GM19043 (cell line): Measurements from ENCODE around the gene PNISR.

Experiments used
- ATAC-seq: cut with Tn5 transposase; IDR thresholded peaks from one replicate; pipeline ENCODE4 v1.9.1; 2021; ENCODE audit warnings: low read depth; ENCODE audit not compliant: unreplicated experiment

Gene PNISR

GRCh38 chr6:99407076-99407475 lies 18.0 kb downstream of the PNISR start:
- no peak for ATAC-seq

DNA sequence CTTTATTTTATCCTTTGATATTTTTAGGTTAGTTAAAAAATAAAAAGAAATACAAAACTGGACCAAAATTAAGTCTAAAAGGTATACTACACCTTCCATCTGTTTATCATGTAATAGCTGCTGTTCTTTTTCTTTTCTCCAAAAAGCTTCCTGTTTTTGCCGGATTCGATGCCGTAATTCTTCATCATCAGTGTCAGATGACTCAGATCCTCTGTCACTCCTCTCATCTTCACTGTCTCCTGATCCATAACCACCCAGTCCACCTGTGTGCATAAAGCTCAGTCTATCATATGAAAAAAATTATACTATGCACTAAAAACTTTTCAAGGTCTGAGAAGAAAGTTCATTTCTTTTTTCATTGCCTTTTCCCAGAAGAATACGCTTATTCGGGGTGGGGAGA lies 22.7 kb downstream of the PNISR start:
- no peak for ATAC-seq

GRCh38 chr6:99397287-99397686 lies 27.8 kb downstream of the PNISR start:
- no peak for ATAC-seq

DNA sequence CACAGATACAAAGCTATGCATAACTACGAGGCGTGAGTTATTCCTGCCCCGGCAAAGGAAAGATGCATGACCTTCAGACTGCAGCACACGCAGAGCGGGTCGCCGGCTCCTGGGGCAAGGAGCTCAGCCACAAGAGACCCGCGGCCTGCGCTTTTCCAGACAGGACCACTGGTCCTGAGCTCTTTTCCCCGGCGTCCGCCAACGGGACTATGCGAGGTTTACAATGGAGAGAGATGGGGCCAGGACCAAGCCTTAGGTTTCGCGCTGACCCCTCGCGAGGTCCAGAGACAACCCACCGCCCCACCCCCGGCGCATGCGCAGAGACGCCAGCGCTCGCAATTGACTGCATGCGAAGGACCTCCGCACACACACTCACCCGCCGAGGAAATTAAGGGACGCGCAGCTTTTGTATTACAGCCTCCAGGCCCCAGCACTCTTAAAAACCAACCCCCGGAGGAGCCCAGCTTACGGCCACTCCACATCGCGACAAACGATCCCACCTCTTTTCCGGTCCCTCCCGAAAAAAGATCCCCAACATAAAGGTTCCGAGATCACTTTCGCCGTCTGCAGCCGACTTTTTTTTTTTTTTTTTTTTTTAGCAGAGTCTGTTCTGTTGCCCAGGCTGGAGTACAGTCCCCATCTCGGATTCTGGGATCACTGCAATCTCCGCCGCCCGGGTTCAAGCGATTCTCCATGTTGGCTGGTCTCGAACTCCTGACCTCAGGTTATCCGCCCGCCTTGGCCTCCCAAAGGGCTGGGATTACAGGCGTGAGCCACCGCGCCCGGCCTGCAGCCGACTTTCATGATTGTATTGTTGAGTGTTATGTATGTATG lies 31.2 kb downstream of the PNISR start, which contains the start of gene COQ3:
TSS of gene COQ3 (minus strand) at position 498 of the 834 bp plus-strand sequence. CDS start at position 482, 16 bp downstream.
- ATAC-seq: peak; percentile 76

DNA sequence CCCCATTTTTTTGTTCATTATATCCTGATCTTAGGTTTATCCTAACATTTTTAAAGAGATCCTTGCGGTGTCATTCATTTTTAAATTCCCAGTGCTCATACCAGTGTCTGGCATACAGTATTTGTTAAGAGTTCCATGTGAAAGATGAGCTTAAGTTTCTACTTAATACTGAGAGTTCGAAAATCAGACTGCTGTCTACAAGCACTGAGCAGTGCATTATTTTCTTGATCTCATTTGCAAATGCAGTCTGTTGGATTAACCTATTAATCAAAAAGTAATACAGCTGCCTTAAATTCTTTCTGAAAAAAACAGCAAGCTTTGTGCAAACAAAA lies 31.8 kb downstream of the PNISR start:
- peak; percentile 24 for ATAC-seq

- ATAC-seq: no peak
These were observed 34.2 kb downstream of the PNISR start for GRCh38 chr6:99390896-99391295.

DNA sequence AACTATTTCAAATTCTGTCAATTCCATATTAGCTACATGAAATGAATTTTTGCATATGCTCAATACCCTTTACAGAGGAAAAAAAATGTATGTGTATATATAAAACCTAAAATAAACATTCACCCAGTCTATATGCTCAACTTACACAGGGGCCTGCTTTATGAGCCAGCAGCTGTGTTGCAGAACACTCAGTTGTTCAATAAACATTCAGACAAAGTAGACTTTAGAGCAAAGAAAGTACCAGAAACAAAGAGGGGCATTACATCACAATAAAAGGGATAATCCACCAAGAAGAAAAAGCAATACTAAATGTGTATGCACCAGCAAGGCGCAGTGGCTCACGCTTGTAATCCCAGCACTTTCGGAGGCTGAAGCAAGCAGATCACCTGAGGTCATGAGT lies 40.6 kb downstream of the PNISR start:
- ATAC-seq: no peak

- no peak for ATAC-seq
These were observed 46.5 kb downstream of the PNISR start for GRCh38 chr6:99378636-99379035.

DNA sequence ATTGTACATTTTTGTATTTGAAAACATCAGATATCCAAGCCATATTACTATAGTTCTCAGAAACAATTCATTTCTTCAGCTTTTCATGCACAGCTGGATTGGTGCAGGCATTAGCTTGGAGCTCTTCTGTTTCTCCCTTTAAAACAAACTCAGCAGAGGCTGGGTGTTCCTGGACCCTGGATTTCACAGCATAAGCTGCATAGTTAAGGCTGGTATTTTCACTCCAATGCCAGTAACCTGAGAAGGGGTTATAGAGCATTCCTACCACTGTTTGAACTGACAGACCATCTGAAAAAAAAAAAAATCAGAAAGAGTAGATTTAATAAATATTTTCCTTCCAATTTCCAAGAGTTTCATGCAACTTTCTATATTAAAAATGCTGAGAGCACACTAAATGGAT lies 55.6 kb downstream of the PNISR start:
- ATAC-seq: no peak

- no peak for ATAC-seq
These were observed 58.3 kb downstream of the PNISR start for GRCh38 chr6:99366852-99367251.

GRCh38 chr6:99364026-99364425 lies 61.1 kb downstream of the PNISR start:
- peak; percentile 66 for ATAC-seq

- ATAC-seq: no peak
These were observed 62.3 kb downstream of the PNISR start for GRCh38 chr6:99362678-99363268.

GRCh38 chr6:99359800-99360199 lies 65.3 kb downstream of the PNISR start:
- no peak for ATAC-seq

DNA sequence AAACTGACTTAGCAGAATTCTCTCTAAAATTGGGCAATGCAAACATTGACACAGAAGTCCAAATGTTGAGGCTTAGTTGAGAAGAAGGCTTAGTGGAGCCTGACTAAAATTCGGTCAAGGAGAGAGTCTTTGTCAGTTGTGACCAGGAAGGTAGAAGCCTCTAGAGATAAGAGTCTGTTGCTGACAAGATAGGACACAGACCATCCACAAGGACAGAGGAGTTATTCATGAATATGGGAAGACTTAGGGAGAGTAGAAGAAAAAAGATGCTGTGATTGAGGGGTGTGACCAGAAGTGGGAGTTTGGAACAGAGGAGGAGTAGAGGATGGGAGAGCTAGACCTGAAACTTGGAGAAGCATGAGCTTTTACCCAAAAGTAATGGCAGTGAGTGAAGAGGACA lies 68.5 kb downstream of the PNISR start:
- no peak for ATAC-seq

GRCh38 chr6:99354983-99355382 lies 70.1 kb downstream of the PNISR start:
- no peak for ATAC-seq

DNA sequence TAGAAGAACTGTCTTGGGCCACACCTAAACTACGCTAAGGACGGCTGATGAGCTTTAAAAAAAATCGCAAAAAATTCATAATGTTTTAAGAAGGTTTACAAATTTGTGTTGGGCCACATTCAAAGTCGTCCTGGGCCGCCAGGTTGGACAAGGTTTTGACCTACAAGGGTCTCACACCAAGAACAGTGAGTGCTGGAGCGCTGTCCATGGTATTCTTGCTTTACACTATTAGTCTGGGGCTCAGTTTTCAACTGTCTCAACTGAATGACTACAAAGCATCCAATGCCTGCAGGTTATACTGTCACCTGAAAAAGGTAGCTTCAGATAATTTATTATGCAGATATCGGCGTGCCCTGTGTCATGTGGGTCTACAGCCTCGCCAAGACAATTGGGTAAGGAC lies 72.0 kb downstream of the PNISR start:
- no peak for ATAC-seq

DNA sequence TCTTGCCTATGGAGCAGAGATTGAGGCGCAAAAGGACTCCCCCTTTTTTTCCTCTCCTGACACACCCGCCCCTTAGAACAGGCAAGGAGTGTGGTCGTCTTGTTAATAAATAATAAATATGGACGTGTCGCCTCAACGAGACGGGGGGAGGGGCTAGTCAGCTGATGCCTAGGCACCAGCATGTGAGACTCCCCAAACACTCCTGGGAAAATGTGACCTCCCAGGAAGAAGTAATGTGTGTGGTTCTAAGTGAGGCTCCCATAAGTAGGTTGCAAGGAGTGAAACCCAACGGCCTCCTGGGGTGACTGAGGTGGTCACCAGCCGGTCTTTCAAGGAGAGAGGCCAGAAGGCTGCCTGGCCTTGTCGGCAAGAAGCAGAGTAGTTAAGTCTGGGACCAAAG lies 74.5 kb downstream of the PNISR start:
- ATAC-seq: no peak

GRCh38 chr6:99349171-99350141 lies 75.7 kb downstream of the PNISR start, which contains the start of gene FAXC:
Gene FAXC, minus strand, starts transcription at chr6:99349674. Its CDS starts 302 bp downstream, at chr6:99349372.
- peak; percentile 54 for ATAC-seq

DNA sequence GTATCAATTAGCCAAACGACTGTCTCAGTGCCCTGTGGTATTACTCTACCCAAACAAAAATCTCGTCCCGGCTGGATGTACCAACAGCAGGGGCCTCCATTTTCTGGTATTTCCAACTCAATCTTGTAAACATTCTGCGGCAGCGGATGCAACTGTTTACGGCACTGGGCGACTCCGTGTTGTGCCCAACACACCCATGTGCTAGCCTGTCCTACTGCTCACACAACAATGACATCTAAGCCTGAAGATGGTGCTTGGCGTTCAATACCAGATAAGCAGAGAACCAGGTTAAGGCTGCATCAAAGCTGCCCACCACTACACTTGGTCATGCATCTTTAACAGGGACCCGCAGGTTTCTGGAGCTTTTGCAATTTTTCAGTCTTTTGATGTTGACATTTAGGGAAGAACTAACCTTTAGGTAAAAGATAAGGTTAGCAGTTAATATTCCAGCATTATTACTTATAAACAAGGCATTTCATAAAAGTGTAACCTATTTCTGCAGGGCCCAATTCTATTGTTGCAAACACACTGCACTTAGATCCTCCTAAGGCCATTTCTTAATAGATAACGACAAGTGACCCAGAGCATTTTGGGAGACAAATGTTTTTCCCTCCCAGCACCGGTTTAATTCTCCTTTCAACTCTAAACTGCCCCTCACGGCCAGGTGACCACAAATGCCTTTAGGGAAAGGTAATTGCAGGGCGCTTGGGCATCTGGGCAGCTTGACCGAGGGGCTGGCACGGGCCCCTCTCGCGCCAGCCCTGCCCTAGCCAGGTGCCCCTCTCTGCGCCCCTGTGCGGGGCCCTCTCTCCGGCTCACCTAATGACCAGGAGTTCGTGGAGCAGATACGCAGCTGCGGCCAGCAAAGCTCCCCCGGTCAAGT lies 76.6 kb downstream of the PNISR start:
- no peak for ATAC-seq
